ENCODE results near the gene HAX1. TPM values are rescaled to one million over a fixed set of nuclear protein-coding genes. Genes with fewer than 3 reads are reported as not detected.
"Not testable (repeated sequence)": the region's sequence is repeated elsewhere in the genome, so short reads cannot be mapped to it uniquely, and the experiment has no call there.

The HAX1 gene
- polyA plus RNA-seq (ENCODE audit: insufficient read length in 4 of 4), result 10 to 100 TPM; 62.7 to 81.8 (median 78.3) TPM

DNA sequence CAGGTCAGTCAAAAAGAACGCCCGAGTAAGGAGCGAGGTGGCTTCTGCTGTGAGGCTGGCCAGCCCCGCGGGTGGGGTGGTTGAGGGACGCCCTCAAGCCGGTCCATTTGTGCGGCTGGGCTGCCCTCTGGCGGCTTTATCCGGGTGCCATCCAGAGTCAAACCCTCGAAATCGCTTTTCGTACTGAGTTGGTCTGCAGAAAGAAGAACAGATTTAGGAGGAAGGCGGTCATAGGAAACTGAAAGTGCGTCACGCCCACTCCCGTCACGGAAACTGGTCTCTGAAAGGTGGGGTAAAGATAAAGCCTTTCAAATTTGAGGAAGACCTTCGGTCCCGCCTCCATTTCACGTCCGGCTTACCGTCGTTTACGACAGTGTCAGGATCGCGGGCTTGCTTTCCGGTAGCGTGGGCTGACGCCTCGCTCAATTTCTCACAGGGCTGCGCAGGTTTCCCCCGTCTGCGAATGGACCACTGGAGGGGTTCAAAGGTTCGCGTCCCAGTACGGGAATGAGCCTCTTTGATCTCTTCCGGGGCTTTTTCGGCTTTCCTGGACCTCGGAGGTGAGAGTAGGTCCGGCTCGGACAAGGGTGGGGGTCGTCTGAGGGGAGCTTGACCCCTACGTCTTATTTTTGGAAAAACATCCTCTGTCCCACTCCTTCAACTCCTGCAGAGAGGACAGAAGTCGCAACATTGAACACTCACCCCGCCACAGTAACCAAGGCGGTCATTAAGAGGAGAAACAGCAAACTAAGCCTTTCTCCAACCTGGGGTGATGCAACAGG is at the start of gene HAX1:
TSS of gene HAX1 (plus strand) at position 413 of the 782 bp plus-strand sequence. CDS start at position 508, 95 bp downstream.
- peak; percentile 85 to 92 (median 90) for DNase-seq (ENCODE audit: low read depth in 4 of 4, low spot score in 3 of 4)

DNA sequence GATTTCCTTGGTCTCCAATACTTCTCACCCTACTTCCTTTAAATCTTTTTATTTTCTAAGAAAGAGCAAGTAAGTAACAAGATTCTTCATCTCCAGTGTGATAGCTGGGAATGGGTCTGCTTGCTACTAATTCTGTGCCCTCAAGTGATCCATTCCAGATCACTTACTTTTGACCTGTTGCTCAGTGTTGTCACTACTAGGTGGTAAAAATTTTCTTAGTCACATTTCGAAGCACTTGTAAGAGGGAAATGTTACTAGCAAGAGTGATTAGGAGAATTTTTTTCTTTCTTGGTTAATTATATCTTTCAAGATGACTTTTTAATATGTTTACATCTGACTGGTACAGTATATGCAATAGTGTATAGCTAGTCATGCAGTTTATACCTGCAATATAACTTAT is 49.5 kb upstream of the HAX1 start:
- no peak for DNase-seq (ENCODE audit: low read depth in 4 of 4, low spot score in 3 of 4)

DNA sequence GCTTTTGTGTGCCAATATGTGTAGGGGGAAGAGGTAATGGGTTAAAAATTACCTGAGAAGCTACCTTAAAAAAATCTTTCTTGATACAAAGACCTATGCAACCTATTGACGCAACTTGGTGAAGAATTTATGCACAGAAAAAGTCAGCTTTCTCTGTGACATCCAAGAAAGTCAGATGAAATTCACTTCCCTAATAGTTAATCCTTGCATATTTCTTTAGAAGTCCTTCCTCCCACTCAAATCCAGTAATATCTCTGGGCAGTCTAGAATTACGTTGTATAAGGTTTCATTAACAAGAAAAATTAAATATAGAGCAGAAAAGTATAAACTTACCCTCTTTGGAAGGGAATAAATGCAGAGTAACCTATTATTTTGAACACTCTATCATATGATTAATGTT is 48.8 kb upstream of the HAX1 start:
- no peak for DNase-seq (ENCODE audit: low read depth in 4 of 4, low spot score in 3 of 4)

DNA sequence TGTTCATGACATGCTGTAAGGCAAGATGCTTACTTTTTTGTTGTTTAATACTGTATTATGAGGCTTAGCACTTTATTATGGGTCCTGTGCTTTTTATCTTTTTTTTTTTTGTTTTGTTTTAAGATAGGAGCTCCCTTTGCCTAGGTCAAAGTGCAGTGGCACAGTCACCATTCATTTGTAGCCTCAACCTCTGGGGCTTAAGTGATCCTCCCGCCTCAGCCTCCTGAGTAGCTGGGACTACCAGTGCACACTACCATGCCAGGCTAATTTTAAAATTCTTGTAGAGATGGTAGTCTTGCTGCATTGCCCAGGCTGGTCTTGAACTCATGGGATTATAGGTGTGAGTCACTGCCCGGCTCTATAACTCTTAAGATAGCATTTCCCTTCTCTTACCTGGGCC is 47.1 kb upstream of the HAX1 start:
- DNase-seq (ENCODE audit: low read depth in 4 of 4, low spot score in 3 of 4), result no peak

DNA sequence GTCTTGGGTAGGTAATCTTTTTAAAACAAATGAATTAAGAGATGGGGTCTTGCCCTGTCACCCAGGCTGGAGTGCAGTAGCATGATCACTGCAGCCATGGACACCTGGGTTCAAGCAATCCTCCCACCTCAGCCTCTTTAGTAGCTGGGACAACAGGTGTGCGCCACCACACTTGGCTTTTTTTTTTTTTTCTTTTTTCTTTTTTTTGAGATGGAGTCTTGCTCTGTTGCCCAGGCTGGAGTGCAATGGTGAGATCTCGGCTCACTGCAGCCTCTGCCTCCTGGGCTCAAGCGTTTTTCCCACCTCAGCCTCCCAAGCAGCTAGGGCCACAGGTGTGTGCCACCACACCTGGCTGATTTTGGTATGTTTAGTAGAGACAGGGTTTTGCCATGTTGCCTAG is 41.3 kb upstream of the HAX1 start:
- DNase-seq (ENCODE audit: low read depth in 4 of 4, low spot score in 3 of 4), result not testable (repeated sequence)

DNA sequence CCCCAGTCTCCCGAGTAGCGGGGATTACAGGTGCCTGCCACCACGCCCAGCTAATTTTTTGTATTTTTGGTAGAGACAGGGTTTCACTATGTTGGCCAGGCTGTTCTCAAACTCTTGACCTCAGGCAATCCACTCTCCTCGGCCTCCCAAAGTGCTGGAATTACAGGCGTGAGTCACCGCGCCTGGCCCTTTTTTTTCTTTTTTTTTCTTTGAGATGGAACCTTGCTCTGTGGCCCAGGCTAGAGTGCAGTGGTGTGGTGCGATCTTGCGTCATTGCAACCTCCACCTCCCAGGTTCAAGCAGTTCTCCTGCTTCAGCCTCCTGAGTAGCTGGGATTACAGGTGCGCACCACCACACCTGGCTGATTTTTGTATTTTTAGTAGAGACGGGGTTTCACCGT is 39.3 kb upstream of the HAX1 start:
- DNase-seq (ENCODE audit: low read depth in 4 of 4, low spot score in 3 of 4), result not testable (repeated sequence)

DNA sequence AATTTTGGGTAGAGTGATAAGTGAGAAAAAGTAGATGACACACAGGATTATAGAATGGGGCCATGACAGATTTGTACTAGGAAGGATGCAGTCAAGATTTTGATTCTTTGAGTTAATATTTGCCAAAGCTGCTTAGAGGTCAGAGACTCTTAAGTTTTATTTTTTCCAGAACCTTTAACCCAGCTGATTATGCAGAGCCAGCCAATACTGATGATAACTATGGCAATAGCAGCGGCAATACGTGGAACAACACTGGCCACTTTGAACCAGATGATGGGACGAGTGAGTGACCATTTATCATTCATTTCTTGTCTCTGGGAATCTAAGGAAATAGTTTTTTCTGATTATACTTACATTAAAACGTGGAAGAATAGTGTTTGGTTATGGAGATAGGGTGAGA is 35.6 kb upstream of the HAX1 start:
- DNase-seq (ENCODE audit: low read depth in 4 of 4, low spot score in 3 of 4), result no peak

DNA sequence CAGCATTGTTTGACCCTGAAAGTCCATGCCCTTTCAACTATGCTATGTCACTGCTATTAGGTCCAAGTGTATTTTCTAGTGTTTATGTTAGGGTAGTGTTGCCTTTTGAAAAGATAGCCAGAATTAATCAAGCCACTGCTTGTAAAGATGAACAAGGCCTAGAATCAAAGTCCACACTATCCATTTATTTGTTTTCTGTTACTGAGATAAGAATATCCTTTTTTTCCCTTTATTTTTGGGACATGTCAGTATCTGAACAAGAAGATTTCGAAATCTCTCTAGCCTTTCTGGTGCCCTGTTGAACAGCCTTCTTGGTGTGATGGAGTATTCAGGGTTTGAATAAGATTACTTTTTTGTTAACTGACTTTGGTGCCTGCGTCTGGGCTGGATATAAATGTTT is 35.0 kb upstream of the HAX1 start:
- DNase-seq (ENCODE audit: low read depth in 4 of 4, low spot score in 3 of 4), result no peak

DNA sequence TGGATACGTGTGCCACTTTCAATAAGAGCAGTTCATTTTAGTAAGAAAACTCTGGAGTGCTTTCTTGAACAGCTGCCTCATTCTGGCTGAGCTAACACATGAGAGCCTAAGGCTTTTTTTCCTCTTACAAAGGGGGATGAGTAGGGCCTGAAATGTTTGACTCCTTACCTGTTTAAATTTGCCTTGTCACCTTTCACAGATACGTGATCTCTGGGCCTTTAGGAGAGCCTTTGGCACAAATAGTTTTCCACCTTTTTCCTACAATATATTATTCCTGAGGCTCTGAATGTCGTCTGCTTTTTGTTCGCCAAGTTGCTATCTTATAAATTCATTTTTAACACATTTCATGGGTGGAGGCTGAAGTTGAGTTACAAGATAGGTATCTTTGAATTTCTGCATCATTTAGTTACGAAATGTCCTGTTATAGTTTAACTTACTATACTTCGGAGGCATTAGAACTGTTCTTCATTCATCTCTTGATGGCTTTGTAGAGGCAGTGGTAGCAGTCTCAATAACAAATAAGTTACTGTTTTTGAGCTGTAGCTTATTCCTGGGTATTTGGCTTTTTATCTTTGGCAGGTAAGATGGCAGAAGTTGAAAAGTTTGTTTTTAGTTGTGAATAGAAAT is 34.4 kb upstream of the HAX1 start:
- DNase-seq (ENCODE audit: low read depth in 4 of 4, low spot score in 3 of 4), result no peak

DNA sequence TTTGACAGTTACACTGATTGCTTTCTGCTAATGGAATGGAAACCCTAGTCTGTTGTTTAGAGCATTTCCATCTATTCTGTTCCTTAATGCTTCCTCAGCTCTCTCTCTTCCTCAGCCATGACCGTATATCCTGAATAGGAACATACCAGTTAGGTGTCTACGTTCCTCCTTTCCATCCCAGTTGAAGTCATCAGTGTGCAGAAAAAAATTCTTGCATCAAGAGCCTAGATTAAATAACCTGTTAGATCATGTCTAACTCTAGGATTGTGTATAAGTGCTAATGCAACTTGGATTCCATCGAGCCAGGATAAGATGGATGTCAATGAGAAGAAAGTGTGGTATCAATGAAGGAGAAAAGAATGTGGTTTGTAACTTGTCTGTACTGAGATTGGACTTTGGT is 32.9 kb upstream of the HAX1 start:
- no peak for DNase-seq (ENCODE audit: low read depth in 4 of 4, low spot score in 3 of 4)

DNA sequence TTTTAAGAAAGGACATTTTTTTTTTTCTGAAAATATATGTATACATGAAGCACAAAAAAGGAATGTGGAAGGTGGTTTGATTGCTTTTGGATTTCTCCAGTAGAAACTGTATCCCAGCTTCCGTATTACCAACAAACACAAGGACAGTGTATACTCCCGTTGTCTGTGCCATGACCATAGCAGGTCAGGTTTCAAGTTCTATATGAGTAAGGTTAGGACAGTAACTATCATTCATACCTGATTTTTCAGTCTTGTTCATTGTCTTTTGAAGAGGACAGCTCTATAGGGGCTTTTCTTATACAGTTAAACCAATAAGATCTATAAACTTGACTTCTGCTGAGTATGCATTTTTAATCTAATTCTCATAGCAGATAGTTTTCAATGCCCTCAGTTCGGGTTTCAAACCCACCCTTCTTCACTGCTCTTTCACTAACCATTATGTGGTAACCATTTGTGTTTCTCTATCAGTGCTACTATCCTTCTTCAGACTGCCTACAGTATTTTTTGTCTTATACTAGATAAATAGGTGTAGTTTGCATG is 32.1 kb upstream of the HAX1 start:
- DNase-seq (ENCODE audit: low read depth in 4 of 4, low spot score in 3 of 4), result no peak

DNA sequence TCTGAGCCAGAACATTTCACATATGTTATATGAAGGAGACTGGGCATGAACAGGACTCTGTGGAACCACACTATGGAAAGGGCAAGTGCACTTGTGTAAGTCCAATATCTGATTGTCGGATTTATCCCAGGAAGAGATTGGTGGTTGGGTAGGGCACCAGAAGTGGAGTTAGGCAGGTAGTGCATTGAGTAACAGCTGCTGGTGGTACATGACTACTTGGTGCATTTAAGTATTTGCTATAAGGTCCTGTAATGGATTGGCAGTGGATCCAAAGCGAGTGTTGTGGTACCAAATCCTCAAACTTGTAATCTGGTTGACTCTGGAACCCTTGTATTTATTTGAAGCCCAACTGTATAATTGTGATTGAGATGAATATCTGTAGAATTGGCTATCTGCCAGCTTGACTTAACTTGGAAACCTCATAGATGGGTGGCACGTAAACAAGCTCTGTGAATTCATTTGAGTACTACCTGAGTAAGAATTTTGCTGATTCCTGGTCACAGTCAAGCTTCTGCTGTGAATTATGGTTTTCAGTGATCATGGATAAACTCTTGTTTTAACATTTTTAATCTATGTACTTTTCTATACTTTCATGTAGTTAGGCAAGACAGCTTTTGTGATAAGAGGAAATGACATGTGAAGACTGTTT is 30.6 kb upstream of the HAX1 start:
- no peak for DNase-seq (ENCODE audit: low read depth in 4 of 4, low spot score in 3 of 4)

DNA sequence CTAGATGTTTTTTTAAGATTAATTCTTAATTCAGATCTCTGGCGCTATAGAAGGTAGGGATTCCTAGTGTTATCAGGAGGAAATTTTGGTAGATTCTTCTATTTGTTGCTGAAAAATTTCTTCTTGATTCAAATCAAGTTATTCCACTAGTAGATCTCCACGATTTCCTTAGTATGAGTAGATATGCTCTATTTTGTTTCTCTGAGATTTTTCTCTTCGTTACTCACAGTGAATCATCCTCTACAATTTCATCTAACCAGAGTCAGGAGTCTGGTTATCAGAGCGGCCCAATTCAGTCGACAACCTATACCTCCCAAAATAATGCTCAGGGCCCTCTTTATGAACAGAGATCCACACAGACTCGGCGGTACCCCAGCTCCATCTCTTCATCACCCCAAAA is 18.8 kb upstream of the HAX1 start:
- no peak for DNase-seq (ENCODE audit: low read depth in 4 of 4, low spot score in 3 of 4)

DNA sequence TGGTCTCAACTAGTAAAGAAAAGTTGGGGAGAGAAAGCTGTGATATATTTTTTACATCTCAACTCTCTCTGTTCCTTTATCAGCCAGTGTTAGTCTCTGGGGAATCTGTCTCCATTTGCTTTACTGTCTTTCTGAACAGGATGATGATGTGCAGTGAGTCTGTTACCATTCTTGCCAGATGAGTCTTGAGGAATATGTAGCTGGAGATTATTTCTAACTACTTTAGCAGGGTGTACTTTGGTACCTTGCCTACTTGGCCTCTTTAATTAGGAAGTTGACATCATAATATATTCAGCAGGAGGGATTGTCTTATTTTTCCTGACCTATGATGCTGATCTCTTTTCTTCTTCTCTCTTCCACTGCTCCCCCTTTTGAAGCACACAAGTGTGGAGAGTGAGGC is 15.7 kb upstream of the HAX1 start:
- no peak for DNase-seq (ENCODE audit: low read depth in 4 of 4, low spot score in 3 of 4)

DNA sequence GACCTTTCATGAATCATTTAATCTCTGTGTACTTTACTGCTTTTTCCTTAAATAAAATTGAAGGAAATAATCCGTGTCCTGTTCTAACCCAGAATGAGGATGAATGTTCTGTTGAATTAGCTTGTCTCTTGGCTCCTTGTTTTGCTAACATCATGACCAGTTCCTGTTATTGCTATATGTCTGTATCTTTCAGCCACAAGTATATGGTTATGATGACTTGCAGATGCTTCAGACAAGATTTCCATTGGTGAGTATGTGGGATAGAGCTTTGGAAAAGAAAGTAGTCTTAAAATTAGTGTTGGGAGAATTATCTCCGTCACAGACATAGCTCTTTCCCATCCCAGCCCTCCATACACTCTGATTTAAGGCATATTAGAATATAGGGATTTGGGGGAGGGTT is 13.6 kb upstream of the HAX1 start:
- DNase-seq (ENCODE audit: low read depth in 4 of 4, low spot score in 3 of 4), result no peak

DNA sequence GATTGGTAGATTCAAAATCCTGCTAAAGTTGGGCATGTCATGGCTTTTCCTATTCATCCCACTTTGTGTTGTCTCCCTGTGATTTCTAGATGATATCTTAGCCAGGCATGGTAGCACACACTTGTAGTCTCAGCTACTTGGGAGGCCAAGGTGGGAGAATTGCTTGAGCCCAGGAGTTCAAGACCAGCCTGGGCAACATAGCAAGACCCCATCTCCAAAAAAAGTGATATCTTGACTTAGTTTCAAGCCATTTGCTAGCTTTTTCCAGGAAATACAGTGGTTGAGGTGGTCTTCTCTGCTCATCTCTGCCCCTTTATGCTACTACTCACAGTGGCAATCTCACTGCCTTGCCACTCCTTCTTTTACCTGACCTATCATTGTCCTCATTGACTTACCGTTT is 12.3 kb upstream of the HAX1 start:
- no peak for DNase-seq (ENCODE audit: low read depth in 4 of 4, low spot score in 3 of 4)

DNA sequence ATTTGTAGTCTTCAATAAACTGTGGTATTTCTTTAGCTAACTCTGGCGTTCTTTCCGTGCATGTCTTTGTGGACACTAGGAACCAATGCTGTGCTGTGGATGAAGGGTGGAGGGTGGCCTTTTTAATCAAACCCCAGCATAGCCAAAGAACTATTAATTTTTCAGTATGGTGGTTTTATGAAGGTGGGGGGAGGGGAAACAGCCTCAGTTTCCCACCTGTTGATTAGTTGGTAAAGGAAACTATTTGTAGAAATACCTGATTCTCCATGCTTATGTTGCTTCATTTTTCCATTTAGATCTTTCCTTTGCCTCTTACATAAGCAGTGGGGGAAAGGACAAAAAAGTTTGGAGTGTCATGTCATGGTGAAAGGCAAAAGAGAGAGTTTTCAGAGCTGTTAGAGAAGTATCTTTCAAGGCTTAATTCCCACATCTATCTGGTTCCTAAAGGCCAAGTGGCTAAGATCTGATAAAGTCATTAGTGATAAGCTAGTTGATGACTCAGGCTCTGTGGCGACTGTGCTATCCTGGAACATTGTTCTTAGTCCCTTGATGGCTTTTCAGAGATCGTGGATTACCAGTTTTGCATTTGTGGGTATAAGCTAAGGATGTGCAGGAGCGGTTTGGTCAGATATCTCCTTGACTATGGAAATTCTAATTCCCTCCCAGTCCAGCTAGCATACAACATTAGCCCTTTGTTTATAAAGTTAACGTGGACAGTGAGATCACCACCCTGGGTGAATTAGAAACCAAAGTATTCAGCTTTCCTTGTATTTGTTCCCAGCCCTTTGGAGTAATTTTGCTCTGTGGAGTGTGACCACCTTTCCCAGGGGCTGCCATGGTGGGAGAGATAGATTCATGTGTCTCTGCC is 8.7 kb upstream of the HAX1 start:
- DNase-seq (ENCODE audit: low read depth in 4 of 4, low spot score in 3 of 4), result no peak

DNA sequence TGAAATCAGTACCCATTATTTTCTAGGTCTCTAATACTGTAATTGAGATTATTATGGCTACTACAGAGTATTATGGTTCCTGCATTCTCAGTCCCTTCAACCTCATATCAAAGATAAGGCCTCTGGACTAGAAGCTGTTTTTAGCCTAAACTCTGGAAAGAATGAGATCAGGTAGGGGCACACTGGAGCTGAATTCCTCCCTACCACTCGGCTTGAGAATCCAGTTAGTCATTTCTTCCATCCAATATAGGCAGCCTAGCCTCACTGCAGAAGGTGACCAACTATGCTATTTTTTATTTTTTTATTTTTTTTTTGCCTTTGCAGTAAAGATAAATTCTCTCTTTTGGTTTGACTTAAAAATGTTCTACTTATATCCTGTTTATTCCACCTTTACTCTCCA is 8.0 kb upstream of the HAX1 start:
- DNase-seq (ENCODE audit: low read depth in 4 of 4, low spot score in 3 of 4), result no peak

DNA sequence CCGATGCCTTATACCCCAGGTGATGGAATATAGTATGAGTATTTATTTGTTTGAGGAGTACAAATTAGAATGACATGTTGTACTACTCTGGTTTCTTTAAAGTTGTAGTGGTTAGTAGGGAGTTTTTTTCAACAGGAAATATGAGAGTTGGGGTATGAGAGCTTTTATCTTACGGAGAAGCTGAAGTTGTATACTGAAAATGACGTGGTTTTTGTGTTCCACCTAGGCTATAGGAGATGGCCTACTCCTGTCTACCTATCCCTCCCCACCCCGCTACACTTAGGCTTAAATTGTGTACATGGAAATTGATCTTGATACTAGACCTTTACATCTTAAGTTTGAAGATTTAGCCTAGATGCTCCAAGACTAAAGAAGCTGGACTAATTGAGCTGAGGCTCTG is 6.8 kb upstream of the HAX1 start:
- DNase-seq (ENCODE audit: low read depth in 4 of 4, low spot score in 3 of 4), result no peak

DNA sequence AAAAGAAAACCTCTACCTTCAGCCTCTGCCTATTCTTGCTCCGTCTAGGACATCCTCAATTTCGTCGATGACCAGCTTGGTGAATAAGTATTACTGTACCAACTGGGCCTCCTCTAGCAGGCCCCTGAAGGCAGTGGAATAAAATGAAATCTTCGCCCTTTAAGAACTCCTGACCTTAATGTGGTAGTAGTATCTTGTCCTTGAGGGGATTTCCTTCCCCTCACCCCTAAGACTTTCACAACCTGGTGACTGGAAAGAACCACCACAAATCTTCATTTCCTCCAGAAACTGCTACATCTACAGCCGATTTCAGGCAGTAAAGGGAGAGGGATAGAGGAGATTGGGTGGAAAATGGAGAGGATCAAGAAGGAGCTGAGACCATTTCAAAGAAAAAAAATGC is 1.6 kb upstream of the HAX1 start:
- no peak for DNase-seq (ENCODE audit: low read depth in 4 of 4, low spot score in 3 of 4)
